GM23338 (cell line): ENCODE results near the gene S100A3. TPM values are rescaled to one million over a fixed set of nuclear protein-coding genes. Genes with fewer than 3 reads are reported as not detected.

Experiments used
- ATAC-seq: fragments of 200-7000 bp; cut with Tn5 transposase; 3 replicates; pipeline ENCODE4 v1.9.1; 2020
- DNase-seq: peaks from one replicate; pipeline ENCODE4 v3.0.0-alpha.2; 2015; ENCODE audit warnings: low spot score
- H2AFZ ChIP-seq: fragments of 200-600 bp; sonication (generic); 2 replicates; pipeline ENCODE4 v1.8.0; 2016; ENCODE audit warnings: antibody characterized with exemption, mild to moderate bottlenecking, moderate library complexity
- H3F3A ChIP-seq: fragments of 200-600 bp; sonication (generic); replicated peaks from 2 replicates; pipeline ENCODE4 v1.8.0; 2017; ENCODE audit warnings: antibody characterized with exemption, mixed run types, low read depth
- H3K27ac ChIP-seq: fragments of 200-600 bp; sonication (generic); 2 replicates; pipeline ENCODE4 v1.6.1; 2016; ENCODE audit warnings: low read depth
- H3K27me3 ChIP-seq: fragments of 200-600 bp; sonication (generic); 2 replicates; pipeline ENCODE4 v1.8.0; 2016; ENCODE audit warnings: mild to moderate bottlenecking, mixed run types, moderate library complexity; ENCODE audit not compliant: insufficient read depth
- H3K36me3 ChIP-seq: fragments of 200-600 bp; sonication (generic); 2 replicates; pipeline ENCODE4 v1.8.0; 2016; ENCODE audit warnings: mild to moderate bottlenecking; ENCODE audit not compliant: insufficient read depth
- H3K4me1 ChIP-seq: fragments of 200-600 bp; sonication (generic); 2 replicates; pipeline ENCODE4 v1.8.0; 2016; ENCODE audit warnings: mild to moderate bottlenecking, moderate library complexity; ENCODE audit not compliant: insufficient read depth
- H3K4me2 ChIP-seq: fragments of 200-600 bp; sonication (generic); 2 replicates; pipeline ENCODE4 v1.7.1; 2017; ENCODE audit warnings: mixed run types
- H3K4me3 ChIP-seq: fragments of 200-600 bp; sonication (generic); 2 replicates; pipeline ENCODE4 v1.6.1; 2016; ENCODE audit warnings: mixed run types
- H3K79me2 ChIP-seq: fragments of 200-600 bp; sonication (generic); replicated peaks from 2 replicates; pipeline ENCODE4 v1.8.0; 2017; ENCODE audit warnings: mild to moderate bottlenecking; ENCODE audit not compliant: insufficient read depth
- H3K9me2 ChIP-seq: fragments of 200-600 bp; sonication (generic); 2 replicates; pipeline ENCODE4 v1.8.0; 2017; ENCODE audit not compliant: insufficient read depth
- H4K20me1 ChIP-seq: fragments of 200-600 bp; sonication (generic); replicated peaks from 2 replicates; pipeline ENCODE4 v1.8.0; 2017; ENCODE audit warnings: mild to moderate bottlenecking; ENCODE audit not compliant: insufficient read depth
- H3K27ac Mint-ChIP-seq: 2 replicates; pipeline ENCODE4 v1.8.0; 2020; ENCODE audit warnings: inconsistent platforms, mild to moderate bottlenecking, moderate library complexity, mixed read lengths
- H3K27me3 Mint-ChIP-seq: 3 replicates; pipeline ENCODE4 v1.8.0; 2022; ENCODE audit warnings: low read depth, mild to moderate bottlenecking, moderate library complexity, mixed read lengths, inconsistent platforms; ENCODE audit not compliant: insufficient read depth, poor library complexity
- H3K36me3 Mint-ChIP-seq: 3 replicates; pipeline ENCODE4 v1.8.0; 2021; ENCODE audit warnings: low read depth, mild to moderate bottlenecking, inconsistent platforms, moderate library complexity, mixed read lengths
- H3K4me1 Mint-ChIP-seq: 3 replicates; pipeline ENCODE4 v1.8.0; 2020; ENCODE audit warnings: mild to moderate bottlenecking, inconsistent platforms, mixed read lengths
- H3K4me3 Mint-ChIP-seq: 3 replicates; pipeline ENCODE4 v1.8.0; 2021; ENCODE audit warnings: moderate library complexity, mild to moderate bottlenecking, inconsistent platforms, mixed read lengths
- H3K9me3 Mint-ChIP-seq: 3 replicates; pipeline ENCODE4 v1.8.0; 2020; ENCODE audit warnings: moderate library complexity, mild to moderate bottlenecking, inconsistent platforms, mixed read lengths
- polyA plus RNA-seq: library from polyadenylated mRNA; unstranded; fragments of >200 nt; fragmentation: Nextera tagmentation; extraction: Ambion mirVana; gene quantifications from 2 replicates; pipeline ENCODE4 v1.2.1, GENCODE V29; 2016
- total RNA-seq: library from RNA; depleted of rRNA; stranded (reverse); fragments of >200 nt; shearing (Covaris generic); gene quantifications from 2 replicates; pipeline ENCODE4 v1.2.3, GENCODE V29; 2014
- TF ChIP-seq, protein P1 (sequence below): fragments of 250-450 bp; sonication (Bioruptor Pico); IDR thresholded peaks from 2 replicates; pipeline ENCODE4 v1.5.0; 2020; ENCODE audit warnings: mild to moderate bottlenecking, moderate library complexity
- TF ChIP-seq, protein P2 (sequence below), 2 experiments: fragments of 200-600 bp in 1 of 2; sonication (generic) in 1 of 2; conservative IDR thresholded peaks; 2 replicates each; pipeline versions ENCODE4 v1.5.1 to v1.6.1; 2016 to 2017; ENCODE audit warnings: antibody characterized with exemption in 2 of 2, low read depth in 2 of 2, mild to moderate bottlenecking in 2 of 2, moderate library complexity in 1 of 2

S100A3 gene
- total and polyA plus RNA-seq, 2 experiments from 2014 or later, result not detected

DNA sequence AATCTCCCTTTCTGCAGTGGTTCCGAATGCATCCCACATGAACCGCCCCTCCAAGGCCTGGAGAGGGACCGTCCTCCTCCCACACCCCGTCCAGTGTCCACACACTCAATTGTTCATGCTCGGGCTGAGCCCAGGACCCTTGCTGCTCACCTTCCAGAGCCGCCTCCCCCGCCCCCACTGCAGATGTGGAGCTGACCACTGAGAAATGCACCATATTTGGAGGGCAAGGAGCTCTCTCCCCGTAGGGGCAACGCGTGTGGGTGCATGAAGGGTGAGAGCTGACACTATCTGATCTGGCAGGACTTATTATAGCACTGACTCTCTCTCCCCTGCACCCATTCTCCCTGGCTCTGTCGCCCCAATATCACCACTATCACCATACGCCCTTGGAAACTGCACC is 4.0 kb upstream of the S100A3 start (continued):
- TF ChIP-seq, protein P1, sequence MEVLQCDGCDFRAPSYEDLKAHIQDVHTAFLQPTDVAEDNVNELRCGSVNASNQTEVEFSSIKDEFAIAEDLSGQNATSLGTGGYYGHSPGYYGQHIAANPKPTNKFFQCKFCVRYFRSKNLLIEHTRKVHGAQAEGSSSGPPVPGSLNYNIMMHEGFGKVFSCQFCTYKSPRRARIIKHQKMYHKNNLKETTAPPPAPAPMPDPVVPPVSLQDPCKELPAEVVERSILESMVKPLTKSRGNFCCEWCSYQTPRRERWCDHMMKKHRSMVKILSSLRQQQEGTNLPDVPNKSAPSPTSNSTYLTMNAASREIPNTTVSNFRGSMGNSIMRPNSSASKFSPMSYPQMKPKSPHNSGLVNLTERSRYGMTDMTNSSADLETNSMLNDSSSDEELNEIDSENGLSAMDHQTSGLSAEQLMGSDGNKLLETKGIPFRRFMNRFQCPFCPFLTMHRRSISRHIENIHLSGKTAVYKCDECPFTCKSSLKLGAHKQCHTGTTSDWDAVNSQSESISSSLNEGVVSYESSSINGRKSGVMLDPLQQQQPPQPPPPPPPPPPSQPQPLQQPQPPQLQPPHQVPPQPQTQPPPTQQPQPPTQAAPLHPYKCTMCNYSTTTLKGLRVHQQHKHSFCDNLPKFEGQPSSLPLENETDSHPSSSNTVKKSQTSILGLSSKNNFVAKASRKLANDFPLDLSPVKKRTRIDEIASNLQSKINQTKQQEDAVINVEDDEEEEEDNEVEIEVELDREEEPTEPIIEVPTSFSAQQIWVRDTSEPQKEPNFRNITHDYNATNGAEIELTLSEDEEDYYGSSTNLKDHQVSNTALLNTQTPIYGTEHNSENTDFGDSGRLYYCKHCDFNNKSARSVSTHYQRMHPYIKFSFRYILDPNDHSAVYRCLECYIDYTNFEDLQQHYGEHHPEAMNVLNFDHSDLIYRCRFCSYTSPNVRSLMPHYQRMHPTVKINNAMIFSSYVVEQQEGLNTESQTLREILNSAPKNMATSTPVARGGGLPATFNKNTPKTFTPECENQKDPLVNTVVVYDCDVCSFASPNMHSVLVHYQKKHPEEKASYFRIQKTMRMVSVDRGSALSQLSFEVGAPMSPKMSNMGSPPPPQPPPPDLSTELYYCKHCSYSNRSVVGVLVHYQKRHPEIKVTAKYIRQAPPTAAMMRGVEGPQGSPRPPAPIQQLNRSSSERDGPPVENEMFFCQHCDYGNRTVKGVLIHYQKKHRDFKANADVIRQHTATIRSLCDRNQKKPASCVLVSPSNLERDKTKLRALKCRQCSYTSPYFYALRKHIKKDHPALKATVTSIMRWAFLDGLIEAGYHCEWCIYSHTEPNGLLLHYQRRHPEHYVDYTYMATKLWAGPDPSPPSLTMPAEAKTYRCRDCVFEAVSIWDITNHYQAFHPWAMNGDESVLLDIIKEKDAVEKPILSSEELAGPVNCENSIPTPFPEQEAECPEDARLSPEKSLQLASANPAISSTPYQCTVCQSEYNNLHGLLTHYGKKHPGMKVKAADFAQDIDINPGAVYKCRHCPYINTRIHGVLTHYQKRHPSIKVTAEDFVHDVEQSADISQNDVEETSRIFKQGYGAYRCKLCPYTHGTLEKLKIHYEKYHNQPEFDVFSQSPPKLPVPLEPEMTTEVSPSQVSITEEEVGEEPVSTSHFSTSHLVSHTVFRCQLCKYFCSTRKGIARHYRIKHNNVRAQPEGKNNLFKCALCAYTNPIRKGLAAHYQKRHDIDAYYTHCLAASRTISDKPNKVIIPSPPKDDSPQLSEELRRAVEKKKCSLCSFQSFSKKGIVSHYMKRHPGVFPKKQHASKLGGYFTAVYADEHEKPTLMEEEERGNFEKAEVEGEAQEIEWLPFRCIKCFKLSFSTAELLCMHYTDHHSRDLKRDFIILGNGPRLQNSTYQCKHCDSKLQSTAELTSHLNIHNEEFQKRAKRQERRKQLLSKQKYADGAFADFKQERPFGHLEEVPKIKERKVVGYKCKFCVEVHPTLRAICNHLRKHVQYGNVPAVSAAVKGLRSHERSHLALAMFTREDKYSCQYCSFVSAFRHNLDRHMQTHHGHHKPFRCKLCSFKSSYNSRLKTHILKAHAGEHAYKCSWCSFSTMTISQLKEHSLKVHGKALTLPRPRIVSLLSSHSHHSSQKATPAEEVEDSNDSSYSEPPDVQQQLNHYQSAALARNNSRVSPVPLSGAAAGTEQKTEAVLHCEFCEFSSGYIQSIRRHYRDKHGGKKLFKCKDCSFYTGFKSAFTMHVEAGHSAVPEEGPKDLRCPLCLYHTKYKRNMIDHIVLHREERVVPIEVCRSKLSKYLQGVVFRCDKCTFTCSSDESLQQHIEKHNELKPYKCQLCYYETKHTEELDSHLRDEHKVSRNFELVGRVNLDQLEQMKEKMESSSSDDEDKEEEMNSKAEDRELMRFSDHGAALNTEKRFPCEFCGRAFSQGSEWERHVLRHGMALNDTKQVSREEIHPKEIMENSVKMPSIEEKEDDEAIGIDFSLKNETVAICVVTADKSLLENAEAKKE (CRISPR knock-in tag), result no peak

DNA sequence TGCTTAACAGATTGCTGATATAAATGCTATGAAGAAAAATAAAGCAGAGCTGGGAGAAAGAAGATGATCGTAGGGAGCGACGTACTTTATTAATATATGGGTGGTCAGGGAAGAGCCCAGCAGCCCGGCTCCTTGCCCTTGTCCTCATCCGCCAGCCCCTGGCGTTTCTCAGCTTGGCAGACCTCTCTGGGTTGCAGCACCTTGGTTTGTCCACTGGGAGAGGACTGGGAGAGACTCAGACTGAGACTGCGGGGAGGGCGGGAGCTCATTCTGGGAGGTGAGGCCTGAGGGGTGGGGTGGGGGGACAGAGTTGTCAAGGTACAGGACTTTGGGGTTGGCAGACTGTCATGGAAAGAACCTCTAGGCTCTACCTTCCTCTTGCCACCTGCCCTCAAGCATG is 3.3 kb upstream of the S100A3 start:
- Histone ChIP-seq H3K9me2 (no peaks in the 10 kb centered on the region), H3K27me3 (no peaks in the 10 kb centered on the region), H2AFZ (no peak overlapping the region), H3K27ac (no peak overlapping the region), H3K4me3 (no peak overlapping the region), H3K79me2 (no peaks in the 10 kb centered on the region), H3K4me2 (no peak overlapping the region), H3K4me1 (peaks cover 2% of the 10 kb centered on the region; the same call in 1 of the 2 replicates), H3F3A (no peaks in the 10 kb centered on the region), H4K20me1 (no peaks in the 10 kb centered on the region), H3K36me3 (no peaks in the 10 kb centered on the region)
- H3K4me1 Mint-ChIP-seq, result peaks cover 38% of the 10 kb centered on the region
- H3K9me3 Mint-ChIP-seq, result no peaks in the 10 kb centered on the region
- TF ChIP-seq, protein P1 (CRISPR knock-in tag), result no peak
- TF ChIP-seq, protein P2, sequence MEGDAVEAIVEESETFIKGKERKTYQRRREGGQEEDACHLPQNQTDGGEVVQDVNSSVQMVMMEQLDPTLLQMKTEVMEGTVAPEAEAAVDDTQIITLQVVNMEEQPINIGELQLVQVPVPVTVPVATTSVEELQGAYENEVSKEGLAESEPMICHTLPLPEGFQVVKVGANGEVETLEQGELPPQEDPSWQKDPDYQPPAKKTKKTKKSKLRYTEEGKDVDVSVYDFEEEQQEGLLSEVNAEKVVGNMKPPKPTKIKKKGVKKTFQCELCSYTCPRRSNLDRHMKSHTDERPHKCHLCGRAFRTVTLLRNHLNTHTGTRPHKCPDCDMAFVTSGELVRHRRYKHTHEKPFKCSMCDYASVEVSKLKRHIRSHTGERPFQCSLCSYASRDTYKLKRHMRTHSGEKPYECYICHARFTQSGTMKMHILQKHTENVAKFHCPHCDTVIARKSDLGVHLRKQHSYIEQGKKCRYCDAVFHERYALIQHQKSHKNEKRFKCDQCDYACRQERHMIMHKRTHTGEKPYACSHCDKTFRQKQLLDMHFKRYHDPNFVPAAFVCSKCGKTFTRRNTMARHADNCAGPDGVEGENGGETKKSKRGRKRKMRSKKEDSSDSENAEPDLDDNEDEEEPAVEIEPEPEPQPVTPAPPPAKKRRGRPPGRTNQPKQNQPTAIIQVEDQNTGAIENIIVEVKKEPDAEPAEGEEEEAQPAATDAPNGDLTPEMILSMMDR (conservative IDR thresholded peaks at IDR 0.05; ENCODE audit: low read depth in 2 of 2), result 0 out of 4 replicates have a peak, but pooled peaks have one; percentile 5 to 25
- H3K36me3 Mint-ChIP-seq, result no peaks in the 10 kb centered on the region
- peak; percentile 84 for ATAC-seq
- DNase-seq, result peak; percentile 62
- H3K4me3 Mint-ChIP-seq, result no peak overlapping the region
- no peak overlapping the region for H3K27ac Mint-ChIP-seq
- H3K27me3 Mint-ChIP-seq, result peaks cover 16% of the 10 kb centered on the region
